ENCODE measurements around the gene RHOBTB3. TPM values are rescaled to one million over a fixed set of nuclear protein-coding genes. Genes with fewer than 3 reads are reported as not detected.
"Not testable (repeated sequence)": the region's sequence is repeated elsewhere in the genome, so short reads cannot be mapped to it uniquely, and the experiment has no call there.

Gene RHOBTB3
- total RNA-seq, 2 experiments from 2014 or later: 0.35 to 0.55 TPM

GRCh38 chr5:95830226-95830625 lies 99.1 kb downstream of the RHOBTB3 start:
- H3K27me3 Mint-ChIP-seq: no peaks in the 10 kb centered on the region
- no peak overlapping the region for H3K27ac Mint-ChIP-seq
- ATAC-seq (no peak), DNase-seq (no peak)
- peaks cover 31% of the 10 kb centered on the region for H3K4me1 Mint-ChIP-seq
- H3K4me3 Mint-ChIP-seq: no peak overlapping the region
- H3K9me3 Mint-ChIP-seq (ENCODE audit: low read depth): no peaks in the 10 kb centered on the region
- no peaks in the 10 kb centered on the region for H3K36me3 Mint-ChIP-seq
- CTCF ChIA-PET: interaction anchor here (0.6 kb wide), 1 partner anchor 53 kb away, joined by 5 read pairs; no protein-coding TSS in a partner anchor

GRCh38 chr5:95832664-95833063 lies 101.5 kb downstream of the RHOBTB3 start:
- no peaks in the 10 kb centered on the region for H3K9me3 Mint-ChIP-seq (ENCODE audit: low read depth)
- ATAC-seq: no peak
- no peaks in the 10 kb centered on the region for H3K27me3 Mint-ChIP-seq
- no peak for DNase-seq
- no peaks in the 10 kb centered on the region for H3K36me3 Mint-ChIP-seq
- H3K27ac Mint-ChIP-seq: no peak overlapping the region
- no peak overlapping the region for H3K4me3 Mint-ChIP-seq
- peaks cover 38% of the 10 kb centered on the region for H3K4me1 Mint-ChIP-seq
- CTCF ChIA-PET: interaction anchor here (0.8 to 2.4 kb wide), 6 partner anchors 10 to 188 kb away, joined by 3 to 19 read pairs (median 5); partner anchors contain the start of gene GLRX

DNA sequence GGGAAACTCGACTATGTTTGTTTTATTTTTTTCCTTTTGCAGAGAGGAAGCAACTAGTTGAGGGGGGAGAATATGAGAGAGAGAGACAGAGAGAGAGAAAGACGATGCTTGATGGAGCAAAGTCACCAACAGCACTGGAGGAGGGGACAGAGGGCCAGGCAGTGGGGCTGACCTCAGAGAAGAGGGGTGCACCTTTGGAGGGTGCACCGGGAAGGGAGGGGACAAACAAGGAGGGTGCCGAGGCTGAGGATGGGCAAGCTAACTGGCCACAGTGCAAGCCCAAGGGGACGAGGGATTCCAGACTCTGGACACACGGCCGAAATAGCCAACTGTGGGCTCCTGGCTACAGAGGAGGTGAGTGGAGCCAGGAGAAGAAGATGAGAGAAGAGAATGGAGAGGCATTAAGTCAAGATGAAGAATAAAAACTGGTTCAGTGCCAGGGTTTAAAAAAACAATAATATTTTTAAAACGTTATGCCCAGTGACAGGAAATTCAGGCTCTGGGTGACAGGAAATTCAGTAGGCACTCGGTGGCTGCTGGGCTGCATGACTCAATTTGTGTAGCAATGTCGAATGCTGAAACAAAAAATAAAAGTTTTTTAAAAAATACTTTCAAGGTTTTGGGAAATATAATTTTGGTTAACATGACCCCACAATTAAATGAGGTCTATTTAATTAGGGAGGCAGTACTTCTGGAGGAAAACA lies 104.7 kb downstream of the RHOBTB3 start:
- peak overlapping the region; percentile 75 for H3K4me3 Mint-ChIP-seq
- no peaks in the 10 kb centered on the region for H3K9me3 Mint-ChIP-seq (ENCODE audit: low read depth)
- peak; percentile 57 for DNase-seq
- no peaks in the 10 kb centered on the region for H3K27me3 Mint-ChIP-seq
- peak overlapping the region; percentile 90 for H3K27ac Mint-ChIP-seq
- H3K4me1 Mint-ChIP-seq: peaks cover 42% of the 10 kb centered on the region
- H3K36me3 Mint-ChIP-seq: no peaks in the 10 kb centered on the region
- CTCF ChIA-PET: interaction anchor here (1.0 to 3.6 kb wide), 8 partner anchors 8 to 190 kb away, joined by 3 to 51 read pairs (median 7); partner anchors contain the start of genes GLRX and RFESD
- ATAC-seq: peak; percentile 13

DNA sequence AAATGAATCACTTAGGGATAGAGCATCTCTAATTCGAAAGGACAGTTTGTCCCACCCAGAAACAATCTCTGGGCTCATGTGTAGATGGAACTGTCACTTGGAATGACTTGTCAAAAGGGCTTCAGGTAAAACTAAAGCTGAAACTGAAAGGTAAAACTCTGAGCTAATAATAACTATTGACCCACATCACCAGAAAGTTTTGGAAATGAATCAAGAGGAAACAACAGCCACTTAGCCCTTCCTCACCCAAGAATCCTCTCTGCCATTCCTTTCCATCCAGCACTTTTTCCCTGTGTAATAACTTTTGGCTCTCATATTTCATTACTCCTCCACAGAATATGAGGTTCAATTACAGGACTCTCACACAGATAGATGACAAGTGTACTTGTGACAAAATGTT lies 105.4 kb downstream of the RHOBTB3 start:
- ATAC-seq (no peak), DNase-seq (no peak)
- H3K27me3 Mint-ChIP-seq: no peaks in the 10 kb centered on the region
- H3K4me3 Mint-ChIP-seq: peak overlapping the region; percentile 75
- peaks cover 42% of the 10 kb centered on the region for H3K4me1 Mint-ChIP-seq
- CTCF ChIA-PET: interaction anchor here (1.0 to 3.6 kb wide), 8 partner anchors 8 to 58 kb away, joined by 3 to 51 read pairs (median 4); partner anchors contain the start of gene GLRX
- H3K27ac Mint-ChIP-seq: peak overlapping the region; percentile 90
- no peaks in the 10 kb centered on the region for H3K36me3 Mint-ChIP-seq
- no peaks in the 10 kb centered on the region for H3K9me3 Mint-ChIP-seq (ENCODE audit: low read depth)

DNA sequence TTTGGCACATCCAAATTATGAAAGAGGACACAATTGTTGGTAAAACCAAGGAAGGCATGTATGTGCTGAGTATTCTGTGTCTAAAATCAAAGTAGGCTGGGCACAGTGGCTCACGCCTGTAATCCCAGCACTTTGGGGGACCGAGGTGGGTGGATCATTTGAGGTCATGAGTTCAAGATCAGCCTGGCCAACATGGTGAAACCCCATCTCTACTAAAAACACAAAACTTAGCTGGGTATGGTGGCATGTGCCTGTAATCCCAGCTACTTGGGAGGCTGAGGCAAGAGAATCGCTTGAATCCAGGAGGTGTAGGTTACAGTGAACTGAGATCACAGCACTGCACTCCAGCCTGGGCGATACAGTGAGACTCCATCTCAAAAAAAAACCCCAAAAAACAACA lies 105.8 kb downstream of the RHOBTB3 start:
- ATAC-seq; H3K36me3 Mint-ChIP-seq; H3K9me3 Mint-ChIP-seq (ENCODE audit: low read depth); H3K27me3 Mint-ChIP-seq; DNase-seq: not testable (repeated sequence)
- Mint-ChIP-seq H3K4me3 (peak overlapping the region; percentile 17), H3K27ac (peak overlapping the region; percentile 90), H3K4me1 (peaks cover 44% of the 10 kb centered on the region)
- CTCF ChIA-PET: interaction anchor here (1.1 to 3.6 kb wide), 7 partner anchors 9 to 58 kb away, joined by 3 to 51 read pairs (median 4); partner anchors contain the start of gene GLRX

DNA sequence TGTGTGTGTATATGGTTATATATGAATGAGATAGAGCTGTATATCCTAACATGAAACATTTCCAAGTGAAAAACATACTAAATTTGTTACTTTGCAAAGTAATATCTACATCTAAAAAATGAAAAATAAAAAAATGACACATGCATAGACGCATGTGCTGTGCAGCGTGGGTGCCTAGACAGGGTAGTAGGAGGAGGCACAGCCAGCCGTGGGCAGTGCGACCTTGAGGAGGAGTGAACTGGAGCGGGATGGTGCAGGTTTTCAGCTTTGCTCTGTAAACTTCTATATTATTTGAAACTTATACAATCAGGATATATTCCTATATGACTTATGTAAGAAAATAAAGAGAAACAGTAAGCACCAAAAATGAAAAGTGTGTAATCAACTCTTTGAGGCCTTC lies 106.4 kb downstream of the RHOBTB3 start:
- Mint-ChIP-seq H3K27me3 (no peaks in the 10 kb centered on the region), H3K9me3 (ENCODE audit: low read depth) (no peaks in the 10 kb centered on the region), H3K36me3 (no peaks in the 10 kb centered on the region), H3K4me3 (no peak overlapping the region), H3K27ac (peak overlapping the region; percentile 53), H3K4me1 (peaks cover 45% of the 10 kb centered on the region)
- ATAC-seq (no peak), DNase-seq (no peak)
- CTCF ChIA-PET: interaction anchor here (1.1 to 17.4 kb wide), 6 partner anchors 9 to 59 kb away, joined by 3 to 353 read pairs (median 4); no protein-coding TSS in a partner anchor

DNA sequence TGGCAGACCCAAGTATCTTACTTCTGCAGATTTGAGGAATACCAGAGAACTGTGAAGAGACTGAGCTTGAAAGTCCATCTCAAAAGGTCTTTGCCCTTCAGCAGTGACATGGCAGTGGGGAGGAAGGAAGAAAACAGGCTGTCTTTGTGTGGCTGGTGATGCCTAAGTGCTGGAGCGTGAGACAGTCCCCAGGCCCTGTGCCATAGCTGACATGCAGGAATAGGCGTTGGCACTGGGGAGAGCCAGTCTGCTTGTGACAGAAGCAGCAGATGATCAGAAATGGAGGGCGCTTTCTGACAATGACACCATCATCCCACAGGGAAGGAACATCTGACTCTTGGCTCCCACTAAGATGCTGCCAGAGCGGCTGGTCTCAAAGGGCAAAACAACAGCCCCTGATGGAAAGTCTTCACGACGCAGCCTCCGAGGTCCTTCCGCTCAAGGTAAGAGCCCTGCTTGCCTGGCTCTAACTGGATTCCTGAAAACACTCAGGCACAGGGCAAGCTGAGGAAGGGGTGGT lies 106.9 kb downstream of the RHOBTB3 start:
- H3K4me1 Mint-ChIP-seq: peaks cover 44% of the 10 kb centered on the region

DNA sequence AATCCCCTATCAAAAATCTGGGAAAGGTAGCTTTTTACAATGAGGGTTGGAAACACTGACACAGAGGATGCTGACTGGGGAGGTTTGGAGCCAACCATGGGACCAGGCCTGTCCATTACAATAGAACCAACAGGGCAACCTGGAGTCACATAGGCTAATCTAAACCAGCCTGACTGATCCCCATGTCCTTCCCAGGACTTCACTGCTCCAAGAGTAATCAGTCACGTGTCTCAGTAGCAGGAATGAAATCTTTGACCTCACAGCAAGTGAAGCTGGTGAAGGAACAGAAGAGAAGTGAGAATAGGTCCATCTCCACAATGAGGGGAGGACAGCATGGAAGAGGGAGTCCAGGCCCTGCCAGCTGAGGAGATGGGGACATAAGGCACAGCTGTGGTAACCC lies 107.4 kb downstream of the RHOBTB3 start:
- peaks cover 46% of the 10 kb centered on the region for H3K4me1 Mint-ChIP-seq
- H3K27ac Mint-ChIP-seq: no peak overlapping the region
- no peak overlapping the region for H3K4me3 Mint-ChIP-seq
- no peaks in the 10 kb centered on the region for H3K9me3 Mint-ChIP-seq (ENCODE audit: low read depth)
- no peaks in the 10 kb centered on the region for H3K27me3 Mint-ChIP-seq
- no peak for ATAC-seq
- no peak for DNase-seq
- CTCF ChIA-PET: interaction anchor here (0.9 to 17.4 kb wide), 3 partner anchors 9 to 914 kb away, joined by 5 to 353 read pairs (median 7); no protein-coding TSS in a partner anchor
- H3K36me3 Mint-ChIP-seq: no peaks in the 10 kb centered on the region

More for the DNA sequence above, 106.9 kb downstream of the RHOBTB3 start:
- no peaks in the 10 kb centered on the region for H3K36me3 Mint-ChIP-seq
- DNase-seq (no peak), ATAC-seq (no peak)
- no peak overlapping the region for H3K27ac Mint-ChIP-seq
- no peaks in the 10 kb centered on the region for H3K9me3 Mint-ChIP-seq (ENCODE audit: low read depth)
- no peak overlapping the region for H3K4me3 Mint-ChIP-seq
- CTCF ChIA-PET: interaction anchor here (1.3 to 17.4 kb wide), 5 partner anchors 9 to 59 kb away, joined by 3 to 353 read pairs (median 5); no protein-coding TSS in a partner anchor
- no peaks in the 10 kb centered on the region for H3K27me3 Mint-ChIP-seq

DNA sequence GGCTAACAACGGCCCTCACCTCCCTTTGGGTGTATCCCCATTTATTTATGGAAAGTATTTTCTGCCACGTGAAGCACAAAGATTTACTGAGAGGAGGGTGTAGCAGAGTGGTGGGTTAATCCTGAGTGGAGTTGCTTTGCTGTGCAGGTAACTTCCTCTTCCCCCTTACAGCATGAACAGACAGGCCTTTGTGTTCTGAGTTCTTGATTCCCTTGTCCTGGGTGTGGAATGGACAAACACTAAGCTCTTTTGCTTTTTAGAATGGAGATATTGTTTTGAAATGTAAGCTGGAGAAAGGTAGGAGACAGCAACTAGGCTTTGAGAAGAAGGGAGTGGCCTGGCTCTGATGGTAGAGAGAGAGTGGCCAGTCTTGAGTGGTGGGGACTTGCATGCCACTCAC lies 108.5 kb downstream of the RHOBTB3 start:
- no peaks in the 10 kb centered on the region for H3K27me3 Mint-ChIP-seq
- no peak overlapping the region for H3K27ac Mint-ChIP-seq
- CTCF ChIA-PET: interaction anchor here (1.0 to 17.4 kb wide), 2 partner anchors 56 to 196 kb away, joined by 4 to 353 read pairs; no protein-coding TSS in a partner anchor
- H3K9me3 Mint-ChIP-seq (ENCODE audit: low read depth): no peaks in the 10 kb centered on the region
- DNase-seq (no peak), ATAC-seq (no peak)
- no peak overlapping the region for H3K4me3 Mint-ChIP-seq
- no peaks in the 10 kb centered on the region for H3K36me3 Mint-ChIP-seq
- peaks cover 38% of the 10 kb centered on the region for H3K4me1 Mint-ChIP-seq

GRCh38 chr5:95840956-95841705 lies 110.0 kb downstream of the RHOBTB3 start:
- no peak for ATAC-seq
- Mint-ChIP-seq H3K27ac (no peak overlapping the region), H3K9me3 (ENCODE audit: low read depth) (no peaks in the 10 kb centered on the region), H3K4me1 (peaks cover 37% of the 10 kb centered on the region), H3K4me3 (no peak overlapping the region), H3K36me3 (no peaks in the 10 kb centered on the region), H3K27me3 (no peaks in the 10 kb centered on the region)
- CTCF ChIA-PET: interaction anchor here (0.7 to 17.4 kb wide), 6 partner anchors 23 to 177 kb away, joined by 3 to 353 read pairs (median 3); partner anchors contain the start of gene RHOBTB3
- peak; percentile 16 for DNase-seq

- Mint-ChIP-seq H3K36me3 (no peaks in the 10 kb centered on the region), H3K27ac (no peak overlapping the region), H3K9me3 (ENCODE audit: low read depth) (no peaks in the 10 kb centered on the region), H3K4me3 (no peak overlapping the region), H3K4me1 (peaks cover 36% of the 10 kb centered on the region), H3K27me3 (no peaks in the 10 kb centered on the region)
- CTCF ChIA-PET: interaction anchor here (1.0 to 17.4 kb wide), 6 partner anchors 19 to 197 kb away, joined by 3 to 353 read pairs (median 3); partner anchors contain the start of genes GLRX and RFESD
- ATAC-seq (no peak), DNase-seq (peak; percentile 29)
These were observed 111.0 kb downstream of the RHOBTB3 start for GRCh38 chr5:95841914-95842812.

- Mint-ChIP-seq H3K27ac (peak overlapping the region; percentile 73), H3K4me1 (peaks cover 33% of the 10 kb centered on the region), H3K4me3 (peak overlapping the region; percentile 30), H3K9me3 (ENCODE audit: low read depth) (no peaks in the 10 kb centered on the region), H3K36me3 (no peaks in the 10 kb centered on the region), H3K27me3 (peaks cover 5% of the 10 kb centered on the region)
- CTCF ChIA-PET: interaction anchor here (0.7 to 17.4 kb wide), 15 partner anchors 8 to 493 kb away, joined by 3 to 353 read pairs (median 5); partner anchors contain the start of genes GLRX and RFESD
- ATAC-seq (peak; percentile 81), DNase-seq (peak; percentile 84)
These were observed 111.9 kb downstream of the RHOBTB3 start for GRCh38 chr5:95842854-95843544.

Data from activated CD8-positive, alpha-beta memory T cell treated with anti-CD3 and anti-CD28 coated beads, Interleukin-2, amount 10 ng/mL, durations not matched to agents 7 days and 5 days (primary cell).